HG03039 (cell line): ENCODE data around the gene TRIM6.
"Not testable (repeated sequence)": the region's sequence is repeated elsewhere in the genome, so short reads cannot be mapped to it uniquely, and the experiment has no call there.

Experiments used
- ATAC-seq: cut with Tn5 transposase; IDR thresholded peaks from one replicate; pipeline ENCODE4 v1.9.1; 2021; ENCODE audit warnings: mild to moderate bottlenecking, moderate library complexity; ENCODE audit not compliant: unreplicated experiment

Gene TRIM6

GRCh38 chr11:5602791-5603190, 6.4 kb downstream of the TRIM6 start:
- ATAC-seq, result not testable (repeated sequence)

- ATAC-seq, result no peak
These were observed 6.9 kb downstream of the TRIM6 start for GRCh38 chr11:5603326-5603725.

GRCh38 chr11:5604896-5605295, 8.5 kb downstream of the TRIM6 start:
- no peak for ATAC-seq

GRCh38 chr11:5605849-5606248, 9.4 kb downstream of the TRIM6 start:
- ATAC-seq, result no peak

- no peak for ATAC-seq
These were observed 12.4 kb downstream of the TRIM6 start for GRCh38 chr11:5608808-5609207.

- ATAC-seq, result no peak
These were observed 14.0 kb downstream of the TRIM6 start for GRCh38 chr11:5610446-5610845.

GRCh38 chr11:5611627-5612026, 15.2 kb downstream of the TRIM6 start:
- ATAC-seq, result no peak

GRCh38 chr11:5618807-5619206, 22.4 kb downstream of the TRIM6 start:
- ATAC-seq, result no peak

- ATAC-seq, result no peak
These were observed 24.4 kb downstream of the TRIM6 start for GRCh38 chr11:5620651-5621521.

- no peak for ATAC-seq
These were observed 25.1 kb downstream of the TRIM6 start for GRCh38 chr11:5621580-5621979.

- ATAC-seq, result no peak
These were observed 26.4 kb downstream of the TRIM6 start for GRCh38 chr11:5622802-5623201.

- ATAC-seq, result peak; percentile 97
These were observed 28.2 kb downstream of the TRIM6 start, which contains the start of gene TRIM34 for GRCh38 chr11:5624489-5625279. TRIM34 (plus strand) TSS chr11:5625001; CDS start chr11:5632332, 7,331 bp downstream.

- ATAC-seq, result no peak
These were observed 28.8 kb downstream of the TRIM6 start for GRCh38 chr11:5625281-5625680.

GRCh38 chr11:5626196-5626595, 29.8 kb downstream of the TRIM6 start:
- no peak for ATAC-seq

- ATAC-seq, result no peak
These were observed 35.0 kb downstream of the TRIM6 start for GRCh38 chr11:5631417-5631816.

GRCh38 chr11:5631969-5632635, 35.7 kb downstream of the TRIM6 start:
- ATAC-seq, result peak; percentile 96

- no peak for ATAC-seq
These were observed 43.5 kb downstream of the TRIM6 start for GRCh38 chr11:5639953-5640352.

- ATAC-seq, result no peak
These were observed 47.1 kb downstream of the TRIM6 start for GRCh38 chr11:5643585-5643984.

GRCh38 chr11:5646139-5646538, 49.7 kb downstream of the TRIM6 start:
- ATAC-seq, result no peak

- no peak for ATAC-seq
These were observed 59.0 kb downstream of the TRIM6 start for GRCh38 chr11:5655474-5655873.

- ATAC-seq, result not testable (repeated sequence)
These were observed 60.5 kb downstream of the TRIM6 start for GRCh38 chr11:5656956-5657355.
